C1 segment of cervical spinal cord (tissue), 14 donors: ENCODE data around the gene JAM3.
A peak's percentile ranks its signal among the peaks of the same experiment; 100 is the strongest.

Experiments used
- DNase-seq, 14 donors: peaks; one replicate each; lab custom pipeline; 2025; lab: John Stamatoyannopoulos, UW

JAM3 gene

GRCh38 chr11:134039726-134040385 lies 29.0 kb upstream of the JAM3 start:
- no peak for DNase-seq

DNA sequence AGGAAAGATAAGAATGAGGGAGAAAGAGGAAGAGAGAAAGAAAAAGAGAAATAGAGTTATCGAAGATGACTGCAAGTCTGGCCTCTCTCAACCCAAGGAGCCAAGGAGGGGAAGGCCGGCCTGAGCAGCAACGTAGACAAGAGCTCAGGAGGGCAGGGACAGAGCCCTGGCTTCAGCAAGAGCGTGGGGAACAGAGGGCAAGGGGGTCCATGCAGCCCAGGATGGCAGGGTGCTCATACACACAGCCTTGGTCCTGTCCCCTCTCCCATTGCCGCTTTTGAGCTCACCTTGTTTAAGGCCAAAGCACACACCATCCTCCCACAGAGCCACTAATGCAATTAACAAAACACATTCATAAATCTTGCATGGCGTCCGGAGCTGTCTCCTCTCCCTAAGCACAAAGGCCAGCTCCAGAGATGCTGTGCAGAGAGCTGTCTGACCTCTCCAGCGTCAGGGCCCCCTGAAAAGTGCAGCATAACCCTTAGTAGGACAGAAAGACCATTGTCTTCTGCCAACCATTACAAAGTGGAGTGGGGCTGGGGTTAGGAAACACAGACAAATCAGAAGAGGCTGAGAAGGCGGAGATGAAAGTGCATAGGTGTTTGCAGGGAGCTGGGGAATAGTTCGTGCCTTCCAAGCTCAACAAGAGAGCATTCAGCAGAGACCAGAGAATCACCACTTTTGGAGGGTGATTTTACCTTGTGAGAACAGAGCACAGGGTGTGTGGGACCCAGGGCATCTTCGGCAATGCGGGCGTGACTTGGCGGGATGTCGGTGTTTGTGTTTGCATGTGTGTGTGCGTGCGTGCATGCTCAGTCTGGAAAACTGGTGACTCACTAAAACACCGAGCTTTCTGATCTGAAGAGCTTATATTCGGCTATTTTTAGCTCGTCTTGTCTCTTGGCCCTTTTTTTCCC lies 28.2 kb upstream of the JAM3 start:
- DNase-seq = no peak

- no peak for DNase-seq
Observed at GRCh38 chr11:134041349-134041748, 27.5 kb upstream of the JAM3 start.

DNA sequence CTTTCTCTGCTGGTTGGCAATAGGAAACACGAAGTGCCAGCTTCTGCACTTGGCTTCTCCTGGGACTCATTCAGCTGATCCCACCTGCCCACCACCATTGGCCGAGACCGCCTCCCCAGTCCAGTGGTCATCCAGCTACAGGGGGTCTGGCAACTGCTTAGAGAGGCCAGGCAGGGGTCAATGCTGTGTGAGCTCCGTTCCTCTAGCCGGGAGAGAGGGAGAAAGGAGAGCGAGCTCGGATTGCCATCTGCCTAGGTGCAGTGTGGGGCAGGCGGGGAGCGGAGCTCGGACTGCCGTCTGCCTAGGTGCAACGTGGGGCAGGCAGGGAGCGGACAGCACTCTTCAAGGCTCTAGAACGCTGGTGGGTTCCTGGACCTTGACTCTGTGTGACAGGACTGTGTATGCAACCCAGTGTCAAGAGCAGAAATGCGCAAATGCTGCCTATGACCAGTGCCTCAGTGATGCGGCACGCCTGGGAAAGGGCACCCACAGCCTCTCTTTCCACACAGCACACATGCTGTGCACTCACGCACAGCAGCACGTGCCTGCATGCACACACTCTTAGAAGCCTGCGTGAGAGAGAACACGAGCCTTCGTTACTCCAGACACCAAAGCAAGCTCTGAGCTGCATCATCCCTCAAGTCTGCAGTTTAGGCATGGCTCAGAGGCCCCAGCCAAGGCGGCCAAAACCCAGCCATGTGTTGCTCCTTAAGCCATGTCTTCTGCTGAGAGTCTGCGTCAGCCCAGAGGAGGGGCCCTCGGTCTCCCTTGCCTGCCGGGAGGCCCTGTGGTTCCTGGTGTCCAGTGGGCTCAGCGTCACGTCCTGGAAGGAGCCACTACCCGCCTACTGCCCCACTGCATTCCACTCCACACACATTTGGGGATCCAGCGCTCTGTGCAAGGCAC lies 26.8 kb upstream of the JAM3 start:
- DNase-seq = peak in 1 of 14 donors; percentile 5

- no peak for DNase-seq
Observed at GRCh38 chr11:134043821-134044420, 25.0 kb upstream of the JAM3 start.

DNA sequence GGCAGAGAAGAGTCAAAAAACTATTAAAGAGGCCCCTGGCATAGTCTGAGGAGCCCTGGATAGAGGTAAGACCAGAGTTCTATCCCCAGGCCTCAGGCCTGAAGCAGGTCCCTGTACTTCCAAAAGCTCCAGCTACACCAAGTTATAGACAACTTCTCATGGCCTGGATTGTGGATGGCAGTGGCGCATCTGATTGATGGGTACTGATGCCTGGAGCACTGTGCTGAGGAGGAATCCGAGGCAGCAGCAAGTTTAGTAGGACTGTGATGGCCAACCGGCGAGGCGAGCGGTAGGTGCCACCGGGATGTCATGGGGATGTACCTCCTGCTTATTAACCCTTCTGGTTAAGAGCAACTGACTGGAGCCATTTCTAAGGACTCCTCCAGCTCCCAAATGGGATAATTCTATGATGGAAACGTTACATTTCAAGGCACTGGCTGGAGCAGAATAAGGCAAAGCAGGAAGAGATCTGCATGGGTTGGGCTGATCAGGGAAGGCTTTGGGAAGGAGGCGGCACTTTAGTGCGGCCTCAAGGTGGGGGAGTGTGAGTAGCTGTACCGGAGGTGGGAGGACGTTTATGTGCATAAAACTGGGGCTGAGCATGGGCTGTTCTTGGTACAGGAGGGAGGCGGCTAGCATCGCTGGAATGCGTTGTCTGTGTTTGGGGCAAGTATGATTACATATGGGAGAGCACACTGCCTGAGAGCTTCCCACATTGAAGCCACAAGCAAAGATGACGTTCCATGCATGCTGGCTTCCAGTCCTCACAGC lies 24.2 kb upstream of the JAM3 start:
- no peak for DNase-seq

DNA sequence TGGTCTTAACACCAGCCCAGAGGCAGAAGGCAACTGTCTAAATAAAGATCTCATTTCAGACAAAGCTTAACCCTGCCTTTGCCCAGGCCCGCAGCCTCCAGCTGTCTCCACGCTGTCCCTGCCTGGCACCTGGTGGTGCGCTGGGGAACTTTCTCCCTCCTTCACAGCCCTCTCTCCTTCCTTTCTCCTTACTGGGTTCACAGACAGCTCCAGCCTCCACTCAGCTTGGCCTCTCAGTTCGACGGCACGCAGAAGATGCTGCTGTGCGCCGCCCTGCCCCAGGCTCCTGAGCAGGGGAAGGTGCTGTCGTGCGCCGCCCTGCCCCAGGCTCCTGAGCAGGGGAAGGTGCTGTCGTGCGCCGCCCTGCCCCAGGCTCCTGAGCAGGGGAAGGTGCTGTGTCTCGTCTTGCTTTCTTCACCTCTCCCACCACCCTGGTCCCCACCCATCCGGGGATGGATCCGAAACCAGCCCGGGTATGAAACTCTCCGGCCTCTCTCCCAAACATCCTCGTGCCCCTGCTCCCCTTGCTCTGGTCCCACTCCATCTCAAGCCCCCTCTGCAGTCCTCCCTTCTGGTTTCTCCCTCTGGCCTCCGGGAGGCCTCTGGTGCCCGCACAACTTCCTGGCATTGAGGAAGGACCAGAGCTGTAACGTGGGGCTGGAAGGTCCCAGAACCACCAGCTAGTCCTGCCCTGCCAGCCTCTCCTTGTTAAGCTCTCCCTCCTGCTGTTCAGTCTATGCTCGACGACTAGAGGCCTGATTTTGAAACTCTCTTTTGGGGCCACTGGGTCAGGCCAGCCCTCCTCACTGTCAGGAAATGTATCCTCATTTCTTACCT lies 22.9 kb upstream of the JAM3 start:
- no peak for DNase-seq

- DNase-seq = no peak
Observed at GRCh38 chr11:134046681-134047449, 22.0 kb upstream of the JAM3 start.

DNA sequence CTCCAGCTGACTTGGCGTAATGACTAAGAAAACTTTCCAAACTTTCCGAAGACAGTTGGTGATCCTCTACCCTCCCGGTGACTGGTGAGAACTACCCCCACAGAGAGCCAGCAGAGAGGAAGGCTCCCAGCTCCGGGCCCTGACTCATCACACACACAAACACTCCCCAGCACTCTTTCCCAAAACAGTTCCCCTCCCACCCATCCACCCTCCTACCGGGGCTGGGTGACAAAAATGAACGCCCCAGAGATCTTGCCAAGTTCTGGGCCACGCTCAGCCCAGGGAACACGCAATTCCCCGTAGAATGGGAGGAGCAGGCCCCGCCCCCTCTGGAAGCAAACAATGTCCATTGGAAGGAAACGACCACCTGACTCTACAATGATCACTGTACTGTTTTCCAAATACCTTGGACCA lies 21.3 kb upstream of the JAM3 start:
- peak in 1 of 14 donors; percentile 59 for DNase-seq

GRCh38 chr11:134048028-134048427 lies 20.8 kb upstream of the JAM3 start:
- no peak for DNase-seq

DNA sequence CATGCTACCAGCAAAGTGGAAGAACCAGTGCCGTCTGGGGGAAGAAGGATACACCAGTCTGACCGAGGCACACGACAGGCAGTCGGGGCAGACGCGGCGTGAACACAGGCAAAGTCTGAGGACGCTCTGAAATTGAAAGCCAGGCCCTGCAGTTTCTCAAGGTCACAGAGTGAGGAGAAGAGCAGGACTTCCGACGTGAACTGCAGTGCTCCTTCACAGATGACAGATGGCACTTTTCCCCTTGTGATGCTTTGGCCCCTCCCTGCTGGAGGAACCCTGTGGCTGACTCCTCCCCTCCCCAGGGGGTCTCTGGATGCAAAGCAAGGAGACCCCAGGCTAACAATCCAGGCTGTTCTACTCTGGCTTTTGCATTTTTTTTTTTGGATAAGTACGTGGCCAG lies 19.6 kb upstream of the JAM3 start:
- no peak for DNase-seq

- DNase-seq = peak in 12 of 14 donors; percentile 30 to 83 (median 49)
Observed at GRCh38 chr11:134050541-134051383, 18.1 kb upstream of the JAM3 start.

DNA sequence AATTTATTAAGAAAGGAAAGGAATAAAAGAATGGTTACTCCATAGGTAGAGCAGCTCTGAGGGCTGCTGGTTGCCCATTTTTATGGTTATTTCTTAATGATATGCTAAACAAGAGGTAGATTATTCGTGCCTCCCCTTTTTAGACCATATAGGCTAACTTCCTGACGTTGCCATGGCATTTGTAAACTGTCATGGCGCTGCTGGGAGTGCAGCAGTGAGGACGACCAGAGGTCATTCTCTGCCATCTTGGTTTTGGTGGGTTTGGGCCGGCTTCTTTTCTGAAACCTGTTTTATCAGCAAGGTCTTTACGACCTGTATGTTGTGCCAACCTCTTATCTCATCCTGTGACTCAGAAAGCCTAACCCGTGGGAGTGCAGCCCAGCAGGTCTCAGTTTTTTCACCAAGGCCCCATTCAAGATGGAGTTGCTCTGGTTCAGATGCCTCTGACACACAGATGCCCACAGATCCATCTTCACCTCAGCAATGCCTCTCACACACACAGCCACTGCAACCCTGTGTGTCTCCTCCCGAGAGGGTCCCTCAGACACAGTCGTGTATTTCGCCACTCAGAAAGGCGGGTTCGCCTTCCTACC lies 16.4 kb upstream of the JAM3 start:
- DNase-seq = no peak

DNA sequence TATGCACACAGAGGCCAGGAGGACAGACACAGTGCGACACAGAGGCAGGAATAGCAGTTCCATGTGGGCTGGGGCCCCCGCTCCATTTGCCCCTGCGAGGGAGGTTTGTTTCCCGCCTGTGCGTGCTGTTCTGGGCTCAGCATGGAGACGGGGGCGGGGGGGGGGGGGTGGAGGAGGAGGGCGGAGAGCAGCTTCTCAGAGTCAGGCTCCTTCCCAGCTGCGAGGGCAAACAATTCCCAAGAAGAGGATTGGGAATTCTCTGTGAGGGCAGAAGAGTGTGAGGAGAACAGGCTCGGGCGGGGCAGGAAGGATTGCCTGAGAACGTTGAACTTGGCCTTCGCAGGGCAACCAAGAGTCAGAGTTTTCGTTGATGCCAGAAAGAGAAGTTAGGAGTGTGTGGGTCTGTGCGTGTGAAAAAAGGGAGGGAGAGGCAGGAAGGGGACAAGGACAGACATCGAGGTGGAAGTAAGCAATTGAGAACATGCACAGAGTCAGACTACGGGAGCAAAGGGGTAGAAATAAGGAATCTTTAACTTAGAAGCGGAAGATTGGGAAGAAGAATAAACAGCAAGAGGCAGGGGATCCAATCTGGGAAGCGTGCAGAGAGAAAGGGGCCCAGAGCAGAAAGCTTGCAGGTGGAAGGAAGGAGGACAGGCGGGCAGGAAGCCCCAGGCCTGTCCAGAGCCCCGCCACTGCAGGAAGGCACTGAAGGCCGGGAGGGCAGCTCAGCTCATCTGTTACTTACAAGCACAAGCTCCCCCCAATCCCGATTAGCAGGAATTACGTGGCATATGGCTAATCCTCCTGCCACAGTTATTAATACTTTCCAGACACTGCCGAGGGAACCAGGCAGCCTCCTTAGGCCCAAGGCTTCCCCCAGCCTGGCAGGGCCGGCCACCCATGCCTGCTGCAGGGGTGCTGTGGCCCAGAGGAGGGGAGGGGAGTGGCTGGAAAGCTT lies 15.6 kb upstream of the JAM3 start:
- no peak for DNase-seq

- DNase-seq = no peak
Observed at GRCh38 chr11:134055029-134055428, 13.8 kb upstream of the JAM3 start.

- DNase-seq = no peak
Observed at GRCh38 chr11:134060316-134060715, 8.6 kb upstream of the JAM3 start.
